Neural cell (in vitro differentiated cells): ENCODE results near the gene CHRD. TPM values are rescaled to one million over a fixed set of nuclear protein-coding genes. Genes with fewer than 3 reads are reported as not detected.

Source experiments
- H2AFZ ChIP-seq: fragments of 200-600, 300-800 bp; sonication (generic), shearing (Covaris generic); 2 replicates; pipeline ENCODE4 v1.6.0; 2014; ENCODE audit warnings: low read depth, mild to moderate bottlenecking, antibody characterized with exemption, low read length, moderate library complexity
- H3F3A ChIP-seq: fragments of 200-600 bp; shearing (Covaris generic); 2 replicates; pipeline ENCODE4 v1.6.1; 2016; ENCODE audit warnings: mild to moderate bottlenecking, moderate library complexity, mixed read lengths, antibody characterized with exemption, low read length; ENCODE audit not compliant: insufficient read depth, poor library complexity, severe bottlenecking
- H3K27ac ChIP-seq: fragments of 200-600, 300-800 bp; sonication (generic), shearing (Covaris generic); 2 replicates; pipeline ENCODE4 v1.5.1; 2014; ENCODE audit warnings: mild to moderate bottlenecking, low read length, moderate library complexity
- H3K27me3 ChIP-seq: fragments of 300-800, 200-600 bp; sonication (generic), shearing (Covaris generic); 2 replicates; pipeline ENCODE4 v1.6.0; 2014; ENCODE audit warnings: mild to moderate bottlenecking, low read depth, low read length, moderate library complexity; ENCODE audit not compliant: insufficient read depth
- H3K36me3 ChIP-seq: fragments of 300-800, 200-600 bp; sonication (generic), shearing (Covaris generic); 2 replicates; pipeline ENCODE4 v1.5.1; 2014; ENCODE audit warnings: mild to moderate bottlenecking, antibody characterized with exemption, low read length, moderate library complexity; ENCODE audit not compliant: insufficient read depth
- H3K4me2 ChIP-seq: fragments of 300-800, 200-600 bp; sonication (generic), shearing (Covaris generic); 2 replicates; pipeline ENCODE4 v1.6.0; 2014; ENCODE audit warnings: mild to moderate bottlenecking, low read length
- H3K4me3 ChIP-seq: fragments of 300-800, 200-600 bp; sonication (generic), shearing (Covaris generic); 2 replicates; pipeline ENCODE4 v1.5.1; 2014; ENCODE audit warnings: mild to moderate bottlenecking, low read length, moderate library complexity
- H3K79me2 ChIP-seq: fragments of 200-600 bp; shearing (Covaris generic); replicated peaks from 2 replicates; pipeline ENCODE4 v1.6.0; 2014; ENCODE audit warnings: mild to moderate bottlenecking, low read length, moderate library complexity; ENCODE audit not compliant: insufficient read depth
- H3K9ac ChIP-seq: fragments of 300-800, 200-600 bp; sonication (generic), shearing (Covaris generic); 2 replicates; pipeline ENCODE4 v1.6.1; 2016; ENCODE audit warnings: mild to moderate bottlenecking, low read length, mixed read lengths
- H3K9me2 ChIP-seq: fragments of 200-600 bp; shearing (Covaris generic); 2 replicates; pipeline ENCODE4 v1.6.1; 2016; ENCODE audit warnings: mild to moderate bottlenecking, low read length, mixed read lengths; ENCODE audit not compliant: insufficient read depth
- H3K9me3 ChIP-seq: fragments of 200-600, 300-800 bp; sonication (generic), shearing (Covaris generic); 2 replicates; pipeline ENCODE4 v1.6.1; 2016; ENCODE audit warnings: mild to moderate bottlenecking, mixed run types, low read length, moderate library complexity, mixed read lengths
- H4K20me1 ChIP-seq: fragments of 200-600 bp; shearing (Covaris generic); 2 replicates; pipeline ENCODE4 v1.6.1; 2016; ENCODE audit warnings: mild to moderate bottlenecking, mixed run types; ENCODE audit not compliant: insufficient read depth
- CTCF ChIP-seq: fragments of 450-650 bp; IDR thresholded peaks from 2 replicates; pipeline ENCODE4 v1.5.1; 2014; ENCODE audit warnings: antibody characterized with exemption, mild to moderate bottlenecking, moderate library complexity; ENCODE audit not compliant: poor library complexity, severe bottlenecking
- EP300 ChIP-seq: fragments of 450-650 bp; conservative IDR thresholded peaks from 2 replicates; pipeline ENCODE4 v1.6.1; 2014; ENCODE audit warnings: antibody characterized with exemption, mild to moderate bottlenecking, moderate library complexity; ENCODE audit not compliant: poor library complexity, severe bottlenecking
- EZH2 ChIP-seq: fragments of 200-600, 300-800 bp; shearing (Covaris generic), sonication (generic); IDR thresholded peaks from 2 replicates; pipeline ENCODE4 v1.6.1; 2014; ENCODE audit warnings: antibody characterized with exemption, low read length, borderline replicate concordance, mild to moderate bottlenecking; ENCODE audit not compliant: insufficient read depth, poor library complexity, severe bottlenecking
- MXI1 ChIP-seq: fragments of 450-650 bp; conservative IDR thresholded peaks from 2 replicates; pipeline ENCODE4 v1.6.1; 2014; ENCODE audit warnings: antibody characterized with exemption, mild to moderate bottlenecking; ENCODE audit not compliant: poor library complexity, severe bottlenecking
- POLR2AphosphoS5 ChIP-seq: IDR thresholded peaks from 2 replicates; pipeline ENCODE4 v1.6.1; 2012
- RAD21 ChIP-seq: fragments of 450-650 bp; conservative IDR thresholded peaks from 2 replicates; pipeline ENCODE4 v1.6.1; 2014; ENCODE audit warnings: antibody characterized with exemption, mild to moderate bottlenecking, moderate library complexity
- REST ChIP-seq: IDR thresholded peaks from 2 replicates; pipeline ENCODE4 v1.6.1; 2012; ENCODE audit warnings: borderline replicate concordance
- SMC3 ChIP-seq: fragments of 450-650 bp; conservative IDR thresholded peaks from 2 replicates; pipeline ENCODE4 v1.6.1; 2014; ENCODE audit warnings: antibody characterized with exemption, mild to moderate bottlenecking, moderate library complexity; ENCODE audit not compliant: poor library complexity
- TAF1 ChIP-seq: IDR thresholded peaks from 2 replicates; pipeline ENCODE4 v1.6.1; 2012; ENCODE audit warnings: low read depth
- polyA plus RNA-seq: library from polyadenylated mRNA; depleted of rRNA; stranded (reverse); fragments of >200 nt; gene quantifications from 2 replicates; pipeline ENCODE4 v1.2.3, GENCODE V29; 2014

CHRD gene
- polyA plus RNA-seq, 1 donor from 2014 or later: 2.9 TPM

- Histone ChIP-seq H3K4me3 (no peak overlapping the region), H2AFZ (no peak overlapping the region), H4K20me1 (no peaks in the 10 kb centered on the region), H3K79me2 (no peaks in the 10 kb centered on the region), H3K9me3 (no peaks in the 10 kb centered on the region), H3K27ac (no peak overlapping the region), H3F3A (no peaks in the 10 kb centered on the region), H3K9ac (no peak overlapping the region), H3K27me3 (no peaks in the 10 kb centered on the region), H3K36me3 (no peaks in the 10 kb centered on the region), H3K9me2 (no peaks in the 10 kb centered on the region), H3K4me2 (no peak overlapping the region)
- TF ChIP-seq EZH2 (no peak), REST (no peak), SMC3 (no peak), POLR2AphosphoS5 (no peak), MXI1 (no peak), TAF1 (no peak), EP300 (no peak)
Observed at GRCh38 chr3:184426691-184427141, 46.9 kb downstream of the CHRD start.

- Histone ChIP-seq H3K4me3 (no peak overlapping the region), H3K9ac (no peak overlapping the region), H3K4me2 (no peak overlapping the region), H3K79me2 (no peaks in the 10 kb centered on the region), H3K9me3 (no peaks in the 10 kb centered on the region), H4K20me1 (no peaks in the 10 kb centered on the region), H3K36me3 (no peaks in the 10 kb centered on the region), H3K27me3 (no peaks in the 10 kb centered on the region), H3F3A (no peaks in the 10 kb centered on the region), H3K9me2 (no peaks in the 10 kb centered on the region), H2AFZ (no peak overlapping the region), H3K27ac (no peak overlapping the region)
- TF ChIP-seq MXI1 (no peak), REST (no peak), RAD21 (no peak), EP300 (no peak), POLR2AphosphoS5 (no peak), SMC3 (no peak), CTCF (no peak)
Observed at GRCh38 chr3:184428561-184429175, 48.8 kb downstream of the CHRD start.
